DOHH2 (cell line): ENCODE measurements around the gene ESRRA.

Experiments used
- H3F3A ChIP-seq: fragments of 200-600 bp; sonication (generic), shearing (Covaris generic); 2 replicates; pipeline ENCODE4 v1.6.0; 2016; ENCODE audit warnings: antibody characterized with exemption, mild to moderate bottlenecking; ENCODE audit not compliant: control insufficient read depth, insufficient read depth
- H3K27ac ChIP-seq: fragments of 200-600 bp; sonication (generic); 2 replicates; pipeline ENCODE4 v1.5.1; 2014; ENCODE audit warnings: low read depth, mild to moderate bottlenecking, low read length, moderate library complexity
- H3K27me3 ChIP-seq: fragments of 200-600 bp; sonication (generic); 2 replicates; pipeline ENCODE4 v1.6.1; 2014; ENCODE audit warnings: mild to moderate bottlenecking, low read length, mixed read lengths; ENCODE audit not compliant: control insufficient read depth
- H3K36me3 ChIP-seq: fragments of 200-600 bp; sonication (generic); 2 replicates; pipeline ENCODE4 v1.6.1; 2014; ENCODE audit warnings: mild to moderate bottlenecking, low read length, moderate library complexity, mixed read lengths; ENCODE audit not compliant: control insufficient read depth
- H3K4me1 ChIP-seq: fragments of 200-600 bp; sonication (generic); 2 replicates; pipeline ENCODE4 v1.6.1; 2014; ENCODE audit warnings: mild to moderate bottlenecking, low read length, mixed read lengths; ENCODE audit not compliant: control insufficient read depth
- H3K4me2 ChIP-seq: fragments of 200-600 bp; sonication (generic); 2 replicates; pipeline ENCODE4 v1.6.0; 2014; ENCODE audit warnings: mild to moderate bottlenecking, low read length, moderate library complexity
- H3K4me3 ChIP-seq: fragments of 200-600 bp; sonication (generic); 2 replicates; pipeline ENCODE4 v1.5.1; 2014; ENCODE audit warnings: mild to moderate bottlenecking, low read length, mixed read lengths
- H3K79me2 ChIP-seq: fragments of 200-600 bp; sonication (generic); 2 replicates; pipeline ENCODE4 v1.6.1; 2014; ENCODE audit warnings: mild to moderate bottlenecking, low read length, mixed read lengths; ENCODE audit not compliant: control insufficient read depth
- H3K9me2 ChIP-seq: fragments of 200-600 bp; sonication (generic); replicated peaks from 2 replicates; pipeline ENCODE4 v1.6.1; 2014; ENCODE audit warnings: mild to moderate bottlenecking, low read length, mixed read lengths; ENCODE audit not compliant: control insufficient read depth
- H3K9me3 ChIP-seq: fragments of 200-600 bp; sonication (generic); 2 replicates; pipeline ENCODE4 v1.6.1; 2014; ENCODE audit warnings: antibody characterized with exemption, low read length, mixed read lengths; ENCODE audit not compliant: control insufficient read depth, insufficient read depth
- H4K20me1 ChIP-seq: fragments of 200-600 bp; sonication (generic); 2 replicates; pipeline ENCODE4 v1.6.0; 2014; ENCODE audit warnings: low read depth, mild to moderate bottlenecking, antibody characterized with exemption, low read length, moderate library complexity; ENCODE audit not compliant: control insufficient read depth, insufficient read depth
- EZH2phosphoT487 ChIP-seq: fragments of 200-600 bp; sonication (generic); IDR thresholded peaks from 2 replicates; pipeline ENCODE4 v1.6.1; 2017; ENCODE audit warnings: borderline replicate concordance, mild to moderate bottlenecking, antibody characterized with exemption, low read length, moderate library complexity, mixed read lengths
- TF ChIP-seq, protein P1 (sequence below): fragments of 200-600 bp; sonication (generic); IDR thresholded peaks from one replicate; pipeline ENCODE4 v1.5.1; 2014; ENCODE audit warnings: antibody characterized with exemption, mild to moderate bottlenecking, low read depth, low read length; ENCODE audit not compliant: poor library complexity, severe bottlenecking

ESRRA gene

DNA sequence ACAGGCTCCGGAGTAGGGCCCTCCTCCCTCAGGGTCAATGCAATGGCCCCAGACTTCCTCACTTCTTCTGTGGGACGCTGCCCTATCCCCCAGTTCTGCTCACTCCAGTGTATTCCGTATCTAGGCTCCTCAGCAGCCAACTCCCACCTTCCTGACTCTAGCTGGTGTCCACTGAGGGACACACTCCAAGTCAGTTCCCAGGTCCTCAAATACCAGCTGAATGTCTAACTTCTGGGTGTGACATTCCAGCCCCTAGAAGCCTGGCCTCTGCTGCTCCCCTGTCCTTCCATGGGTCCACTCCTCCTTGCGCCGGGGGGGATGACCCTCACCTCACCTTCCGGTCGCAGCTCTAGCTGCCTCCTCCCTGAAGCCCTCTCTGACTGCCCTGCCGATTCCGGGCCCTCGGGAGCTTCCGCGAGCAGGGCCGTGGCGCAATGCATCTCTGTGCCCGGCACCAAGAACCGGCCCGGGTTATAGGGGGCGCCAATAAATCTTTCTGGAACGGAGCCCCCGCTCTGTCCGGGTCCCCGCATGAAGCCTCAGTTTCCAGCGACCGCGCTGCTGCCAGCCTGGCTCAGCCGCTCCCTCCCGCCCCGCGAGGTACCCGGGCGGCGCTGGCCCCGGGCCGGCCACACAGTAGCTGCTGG lies 36.3 kb upstream of the ESRRA start:
- no peak for TF ChIP-seq EZH2phosphoT487
- TF ChIP-seq, protein P1, sequence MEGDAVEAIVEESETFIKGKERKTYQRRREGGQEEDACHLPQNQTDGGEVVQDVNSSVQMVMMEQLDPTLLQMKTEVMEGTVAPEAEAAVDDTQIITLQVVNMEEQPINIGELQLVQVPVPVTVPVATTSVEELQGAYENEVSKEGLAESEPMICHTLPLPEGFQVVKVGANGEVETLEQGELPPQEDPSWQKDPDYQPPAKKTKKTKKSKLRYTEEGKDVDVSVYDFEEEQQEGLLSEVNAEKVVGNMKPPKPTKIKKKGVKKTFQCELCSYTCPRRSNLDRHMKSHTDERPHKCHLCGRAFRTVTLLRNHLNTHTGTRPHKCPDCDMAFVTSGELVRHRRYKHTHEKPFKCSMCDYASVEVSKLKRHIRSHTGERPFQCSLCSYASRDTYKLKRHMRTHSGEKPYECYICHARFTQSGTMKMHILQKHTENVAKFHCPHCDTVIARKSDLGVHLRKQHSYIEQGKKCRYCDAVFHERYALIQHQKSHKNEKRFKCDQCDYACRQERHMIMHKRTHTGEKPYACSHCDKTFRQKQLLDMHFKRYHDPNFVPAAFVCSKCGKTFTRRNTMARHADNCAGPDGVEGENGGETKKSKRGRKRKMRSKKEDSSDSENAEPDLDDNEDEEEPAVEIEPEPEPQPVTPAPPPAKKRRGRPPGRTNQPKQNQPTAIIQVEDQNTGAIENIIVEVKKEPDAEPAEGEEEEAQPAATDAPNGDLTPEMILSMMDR, result peak; percentile 35
- Histone ChIP-seq H3K4me3 (peak overlapping the region; percentile 90), H3K36me3 (peaks cover 33% of the 10 kb centered on the region), H3K9me2 (no peaks in the 10 kb centered on the region), H3F3A (peaks cover 12% of the 10 kb centered on the region), H3K27ac (peak overlapping the region; percentile 90), H3K9me3 (no peaks in the 10 kb centered on the region), H4K20me1 (no peaks in the 10 kb centered on the region), H3K27me3 (no peaks in the 10 kb centered on the region), H3K79me2 (peaks cover 30% of the 10 kb centered on the region), H3K4me1 (peaks cover 26% of the 10 kb centered on the region), H3K4me2 (peak overlapping the region; percentile 100)

DNA sequence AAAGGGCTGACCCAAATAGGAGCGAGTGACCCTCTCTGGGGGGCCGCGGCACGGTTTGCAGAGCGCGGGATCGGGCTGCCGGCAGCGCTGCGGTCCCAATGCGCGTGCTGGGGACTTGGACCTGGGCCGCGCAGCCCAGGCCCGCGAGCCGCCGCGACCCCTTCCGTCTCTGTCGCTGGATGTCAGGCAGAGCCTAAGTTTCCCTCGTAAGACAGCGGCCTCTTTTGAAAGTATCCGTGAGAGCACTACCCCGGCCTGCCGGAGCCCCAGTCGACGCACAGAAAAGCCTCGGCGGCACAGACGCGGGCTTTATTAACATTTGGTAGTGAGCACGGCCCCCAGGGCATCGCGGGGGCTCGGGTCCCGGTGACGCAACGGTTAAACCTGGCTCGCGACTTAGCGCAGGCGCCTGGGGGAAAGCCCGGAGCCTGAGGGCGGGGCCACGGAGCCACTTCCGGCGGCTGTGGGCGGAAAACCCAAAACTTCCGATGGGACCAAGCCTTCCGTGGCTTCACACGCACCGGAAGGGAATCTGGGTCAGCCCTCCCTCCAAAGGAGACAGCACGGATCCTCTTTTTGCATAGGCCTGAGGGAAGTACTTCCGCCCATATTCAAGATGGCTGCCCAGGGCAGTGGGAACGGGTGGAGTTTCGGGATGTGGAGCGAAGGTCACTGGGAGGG lies 35.6 kb upstream of the ESRRA start:
- Histone ChIP-seq H3K27ac (peak overlapping the region; percentile 90), H3K27me3 (no peaks in the 10 kb centered on the region), H3K36me3 (peaks cover 29% of the 10 kb centered on the region), H3K4me1 (peaks cover 26% of the 10 kb centered on the region), H4K20me1 (no peaks in the 10 kb centered on the region), H3K79me2 (peaks cover 30% of the 10 kb centered on the region), H3F3A (peaks cover 12% of the 10 kb centered on the region), H3K4me2 (peak overlapping the region; percentile 100), H3K9me3 (no peaks in the 10 kb centered on the region), H3K9me2 (no peaks in the 10 kb centered on the region), H3K4me3 (peak overlapping the region; percentile 90)
- TF ChIP-seq EZH2phosphoT487, result no peak
- TF ChIP-seq, protein P1, result peak; percentile 19

DNA sequence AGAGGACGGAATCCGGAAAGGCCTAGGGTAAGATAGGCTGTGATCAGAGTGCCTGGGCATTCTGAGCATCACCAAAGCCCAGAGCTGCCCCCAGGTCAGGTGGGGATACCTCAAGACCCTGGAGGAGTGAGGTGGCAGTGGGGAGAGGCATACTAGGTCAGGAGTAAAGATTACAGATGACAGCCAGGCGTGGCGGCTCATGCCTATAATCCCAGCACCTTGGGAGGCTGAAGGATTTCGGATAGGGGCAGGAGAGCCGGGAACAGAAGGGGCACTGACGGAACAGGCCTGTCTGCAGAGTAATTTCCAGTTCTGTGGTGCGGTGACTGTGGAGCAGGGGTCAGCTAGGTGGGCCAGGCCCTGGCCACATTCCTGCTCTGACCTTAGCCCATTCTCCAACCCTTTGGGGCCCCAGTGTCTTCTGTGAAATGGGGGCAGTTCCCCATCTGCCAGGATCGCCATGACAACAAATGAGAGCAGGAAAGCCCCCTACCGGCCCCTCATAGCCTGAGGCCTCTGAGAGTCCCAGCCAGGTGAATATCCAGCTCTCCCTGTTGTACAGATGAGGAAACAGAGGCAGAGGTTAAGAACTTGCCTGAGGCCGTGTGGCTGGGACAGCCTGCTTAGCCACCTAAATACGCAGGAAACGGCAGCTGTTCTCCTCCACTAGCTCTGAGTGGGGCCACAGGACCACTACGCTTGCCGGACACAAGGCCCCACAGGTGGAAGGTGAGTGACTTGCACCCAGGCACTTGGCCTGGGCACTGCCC lies 30.1 kb upstream of the ESRRA start:
- Histone ChIP-seq H4K20me1 (no peaks in the 10 kb centered on the region), H3K27me3 (no peaks in the 10 kb centered on the region), H3F3A (peaks cover 8% of the 10 kb centered on the region), H3K9me2 (no peaks in the 10 kb centered on the region), H3K36me3 (peaks cover 23% of the 10 kb centered on the region), H3K27ac (no peak overlapping the region), H3K4me1 (peaks cover 11% of the 10 kb centered on the region), H3K4me3 (no peak overlapping the region), H3K4me2 (no peak overlapping the region), H3K79me2 (peaks cover 19% of the 10 kb centered on the region), H3K9me3 (no peaks in the 10 kb centered on the region)
- TF ChIP-seq, protein P1, result no peak
- no peak for TF ChIP-seq EZH2phosphoT487
